CD14-positive monocyte (primary cell): Measurements from ENCODE around the gene SNIP1. TPM values are rescaled to one million over a fixed set of nuclear protein-coding genes. Genes with fewer than 3 reads are reported as not detected.
A peak's percentile ranks its signal among the peaks of the same experiment; 100 is the strongest.

Source experiments
- DNase-seq, 3 donors: peaks; one replicate each; pipeline ENCODE4 v3.0.0-alpha.2; 2011 to 2022
- H2AFZ ChIP-seq: 2 replicates; pipeline ENCODE4 v1.6.0; 2012; ENCODE audit warnings: mild to moderate bottlenecking, low read depth, low read length, inconsistent platforms; ENCODE audit not compliant: insufficient read depth, poor library complexity, severe bottlenecking
- H3K27ac ChIP-seq, 2 donors: 1 replicate in 1 of 2; 2 replicates in 1 of 2; pipeline ENCODE4 v1.5.1; 2012 to 2013; ENCODE audit warnings: low read length in 2 of 2, control low read depth in 1 of 2, inconsistent platforms in 1 of 2, low read depth in 1 of 2, mild to moderate bottlenecking in 1 of 2
- H3K27me3 ChIP-seq, 2 donors: one replicate each; pipeline versions ENCODE4 v1.6.0 to v1.6.1; 2011 to 2013; ENCODE audit warnings: low read length in 2 of 2; ENCODE audit not compliant: control insufficient read depth in 2 of 2, insufficient read depth in 2 of 2
- H3K36me3 ChIP-seq, 2 donors: replicated peaks in 1 of 2; 1 replicate in 1 of 2; 2 replicates in 1 of 2; pipeline versions ENCODE4 v1.5.1 to v1.6.1; 2012 to 2013; ENCODE audit warnings: low read length in 2 of 2, control low read depth in 1 of 2, inconsistent platforms in 1 of 2, mild to moderate bottlenecking in 1 of 2; ENCODE audit not compliant: insufficient read depth in 2 of 2, control insufficient read depth in 1 of 2
- H3K4me1 ChIP-seq, 2 donors: 1 replicate in 1 of 2; 2 replicates in 1 of 2; pipeline versions ENCODE4 v1.5.1 to v1.6.1; 2012 to 2013; ENCODE audit warnings: low read length in 2 of 2, control low read depth in 1 of 2, inconsistent platforms in 1 of 2, mild to moderate bottlenecking in 1 of 2, moderate library complexity in 1 of 2; ENCODE audit not compliant: insufficient read depth in 2 of 2, control insufficient read depth in 1 of 2
- H3K4me2 ChIP-seq: replicated peaks from 2 replicates; pipeline ENCODE3; 2012; ENCODE audit warnings: low read length, moderate library complexity, mild to moderate bottlenecking; ENCODE audit not compliant: poor library complexity, severe bottlenecking; ENCODE audit errors: extremely low read depth
- H3K4me3 ChIP-seq, 3 experiments: fragments of 200-600 bp in 1 of 3; sonication (generic) in 1 of 3; replicated peaks in 1 of 3; 1 replicate in 2 of 3; 2 replicates in 1 of 3; pipeline ENCODE4 v1.5.1; 2011 to 2013; ENCODE audit warnings: low read length in 3 of 3, mild to moderate bottlenecking in 3 of 3, control low read depth in 2 of 3, low read depth in 2 of 3, inconsistent platforms in 1 of 3, moderate library complexity in 1 of 3
- H3K79me2 ChIP-seq: 2 replicates; pipeline ENCODE4 v1.6.0; 2012; ENCODE audit warnings: mild to moderate bottlenecking, control low read depth, inconsistent platforms, low read length, moderate library complexity; ENCODE audit not compliant: insufficient read depth
- H3K9ac ChIP-seq: 2 replicates; pipeline ENCODE4 v1.6.0; 2017; ENCODE audit warnings: low read length, mild to moderate bottlenecking; ENCODE audit not compliant: insufficient read depth, poor library complexity, severe bottlenecking
- H3K9me3 ChIP-seq, 2 donors: replicated peaks in 1 of 2; 1 replicate in 1 of 2; 2 replicates in 1 of 2; pipeline versions ENCODE4 v1.5.1 to v1.6.1; 2012 to 2013; ENCODE audit warnings: low read length in 2 of 2, control low read depth in 1 of 2; ENCODE audit not compliant: control insufficient read depth in 1 of 2, insufficient read depth in 1 of 2
- H4K20me1 ChIP-seq: 2 replicates; pipeline ENCODE4 v1.6.0; 2012; ENCODE audit warnings: mild to moderate bottlenecking, low read length, control low read depth, moderate library complexity; ENCODE audit not compliant: insufficient read depth
- H3K27ac Mint-ChIP-seq, 7 donors: one replicate each; pipeline ENCODE4 v1.8.0; 2020; ENCODE audit warnings: mild to moderate bottlenecking in 7 of 7, mixed read lengths in 7 of 7, moderate library complexity in 6 of 7, inconsistent platforms in 2 of 7
- H3K27me3 Mint-ChIP-seq, 3 donors: one replicate each; pipeline ENCODE4 v1.8.0; 2021 to 2022; ENCODE audit warnings: low read depth in 3 of 3, mild to moderate bottlenecking in 3 of 3, mixed read lengths in 3 of 3, moderate library complexity in 3 of 3, inconsistent platforms in 1 of 3
- H3K36me3 Mint-ChIP-seq, 2 donors: one replicate each; pipeline ENCODE4 v1.8.0; 2020; ENCODE audit warnings: mixed read lengths in 2 of 2, inconsistent platforms in 1 of 2, mild to moderate bottlenecking in 1 of 2
- H3K4me1 Mint-ChIP-seq: one replicate; pipeline ENCODE4 v1.8.0; 2020; ENCODE audit warnings: mild to moderate bottlenecking, mixed read lengths
- H3K4me3 Mint-ChIP-seq, 2 donors: one replicate each; pipeline ENCODE4 v1.8.0; 2020; ENCODE audit warnings: mild to moderate bottlenecking in 2 of 2, mixed read lengths in 2 of 2, moderate library complexity in 1 of 2
- H3K9me3 Mint-ChIP-seq, 7 donors: one replicate each; pipeline ENCODE4 v1.8.0; 2020 to 2022; ENCODE audit warnings: mixed read lengths in 7 of 7, mild to moderate bottlenecking in 6 of 7, moderate library complexity in 6 of 7, inconsistent platforms in 2 of 7
- WGBS: methylation state at CpG from one replicate; pipeline ENCODE4 v1.1.5; 2013; ENCODE audit warnings: missing lambda C conversion rate; ENCODE audit not compliant: insufficient coverage; 5-methylcytosine and 5-hydroxymethylcytosine counted together
- intact Hi-C, 2 donors: fragments of 100-400 bp; cut with micrococcal nuclease; formaldehyde crosslinking; loops; one replicate each; pipeline versions ENCODE4 v1.15.0 to v1.15.1; 2023
- polyA plus RNA-seq, 3 donors: library from polyadenylated mRNA; depleted of rRNA in 1 of 3; unstranded in 2 of 3; stranded (reverse) in 1 of 3; fragments of 300-500 nt in 2 of 3; fragments of >200 nt in 1 of 3; fragmentation: Illumina TruSeq in 2 of 3; gene quantifications; 1 replicate in 2 of 3; 2 replicates in 1 of 3; pipeline ENCODE4 v1.2.3, GENCODE V29; 2012 to 2021
- TF ChIP-seq, protein P1 (sequence below): fragments of 200-600 bp; IDR thresholded peaks from one replicate; pipeline ENCODE4 v1.8.0; 2022; ENCODE audit warnings: antibody characterized with exemption, mild to moderate bottlenecking

Gene SNIP1
- polyA plus RNA-seq, 3 donors: 1.6 to 6.8 (median 3.3) TPM

DNA sequence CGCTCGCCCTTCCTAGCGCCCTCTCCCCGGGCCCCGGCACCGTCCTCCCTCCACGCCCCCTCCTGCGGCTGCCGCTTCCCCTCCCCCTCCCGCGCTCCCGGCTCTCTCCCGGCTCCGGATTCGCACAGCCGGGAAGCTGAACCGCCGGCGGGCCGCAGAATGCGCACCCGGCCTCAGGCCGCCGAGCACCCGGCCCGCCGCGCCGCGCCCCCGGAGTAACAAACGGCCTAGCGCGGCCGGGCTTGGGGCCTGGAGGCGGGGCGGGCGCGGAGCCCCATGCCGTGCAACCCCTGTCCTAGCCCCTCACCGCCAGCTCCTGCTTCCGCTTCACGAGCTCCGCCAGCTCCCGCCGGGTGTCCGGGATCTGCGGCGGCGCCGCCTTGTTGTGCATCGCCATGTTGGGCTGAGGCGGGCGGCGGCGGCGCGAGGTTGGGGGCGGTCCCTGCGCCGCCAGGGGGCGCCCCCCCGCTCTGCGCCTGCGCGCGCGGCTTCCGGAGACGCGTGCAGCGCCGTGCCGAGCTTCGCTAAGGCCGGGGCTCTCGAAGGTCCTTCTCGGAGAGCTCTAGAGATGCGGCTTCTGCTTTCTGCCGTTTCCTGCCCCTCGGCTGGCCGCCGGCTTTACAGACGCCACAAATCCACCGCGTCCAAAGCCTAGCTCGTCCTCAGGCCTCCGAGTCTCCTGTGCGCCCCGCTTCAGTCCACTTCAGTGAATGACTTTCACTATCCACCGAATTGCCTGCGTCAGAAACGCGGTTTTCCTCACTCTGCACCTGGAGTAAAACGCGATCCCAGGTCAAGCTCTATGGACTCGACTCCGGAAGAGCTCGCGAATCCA is 39.5 kb downstream of the SNIP1 start, which contains the start of gene MEAF6:
Gene MEAF6, minus strand, starts transcription at position 417 of the 835 bp plus-strand sequence. Its CDS starts 20 bp downstream, at position 397.
- no peaks in the 10 kb centered on the region for H3K9me3 ChIP-seq
- Mint-ChIP-seq H3K9me3 (peaks cover 0 to 3% (median 0%) of the 10 kb centered on the region in 7 donors), H3K27me3 (peaks cover 1 to 4% (median 2%) of the 10 kb centered on the region in 3 donors), H3K4me3 (peak within 1 kb of the TSS; percentile 96 to 98), H3K27ac (peak within 1 kb of the TSS; percentile 94 to 99 (median 98)), H3K36me3 (peaks cover 21 to 27% of the 10 kb centered on the region in 2 donors), H3K4me1 (peaks cover 23% of the 10 kb centered on the region)
- peak within 1 kb of the TSS; percentile 86 for H3K4me2 ChIP-seq
- H3K4me1 ChIP-seq: peaks cover 17 to 21% of the 10 kb centered on the region in 2 donors
- H3K9ac ChIP-seq: peak within 1 kb of the TSS; percentile 80
- peak; percentile 79 to 89 (median 87) for DNase-seq
- H2AFZ ChIP-seq: peak within 1 kb of the TSS; percentile 95
- WGBS: under 1% methylated on average over 97 of the region's 100 CpGs
- TF ChIP-seq, protein P1, sequence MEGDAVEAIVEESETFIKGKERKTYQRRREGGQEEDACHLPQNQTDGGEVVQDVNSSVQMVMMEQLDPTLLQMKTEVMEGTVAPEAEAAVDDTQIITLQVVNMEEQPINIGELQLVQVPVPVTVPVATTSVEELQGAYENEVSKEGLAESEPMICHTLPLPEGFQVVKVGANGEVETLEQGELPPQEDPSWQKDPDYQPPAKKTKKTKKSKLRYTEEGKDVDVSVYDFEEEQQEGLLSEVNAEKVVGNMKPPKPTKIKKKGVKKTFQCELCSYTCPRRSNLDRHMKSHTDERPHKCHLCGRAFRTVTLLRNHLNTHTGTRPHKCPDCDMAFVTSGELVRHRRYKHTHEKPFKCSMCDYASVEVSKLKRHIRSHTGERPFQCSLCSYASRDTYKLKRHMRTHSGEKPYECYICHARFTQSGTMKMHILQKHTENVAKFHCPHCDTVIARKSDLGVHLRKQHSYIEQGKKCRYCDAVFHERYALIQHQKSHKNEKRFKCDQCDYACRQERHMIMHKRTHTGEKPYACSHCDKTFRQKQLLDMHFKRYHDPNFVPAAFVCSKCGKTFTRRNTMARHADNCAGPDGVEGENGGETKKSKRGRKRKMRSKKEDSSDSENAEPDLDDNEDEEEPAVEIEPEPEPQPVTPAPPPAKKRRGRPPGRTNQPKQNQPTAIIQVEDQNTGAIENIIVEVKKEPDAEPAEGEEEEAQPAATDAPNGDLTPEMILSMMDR: peak; percentile 95
- H3K36me3 ChIP-seq: peaks cover 13 to 21% of the 10 kb centered on the region in 2 donors
- H3K4me3 ChIP-seq: peak within 1 kb of the TSS; percentile 57 to 90 (median 83)
- no peaks in the 10 kb centered on the region for H3K27me3 ChIP-seq
- H4K20me1 ChIP-seq: peaks cover 6% of the 10 kb centered on the region
- H3K27ac ChIP-seq: peak within 1 kb of the TSS; percentile 95 to 96
- H3K79me2 ChIP-seq: peaks cover 22% of the 10 kb centered on the region
- intact Hi-C loops: loop anchor here in 1 of 2 donors (5.0 kb wide), 1 partner anchor 38 kb away; the partner anchor contains the start of gene SNIP1

DNA sequence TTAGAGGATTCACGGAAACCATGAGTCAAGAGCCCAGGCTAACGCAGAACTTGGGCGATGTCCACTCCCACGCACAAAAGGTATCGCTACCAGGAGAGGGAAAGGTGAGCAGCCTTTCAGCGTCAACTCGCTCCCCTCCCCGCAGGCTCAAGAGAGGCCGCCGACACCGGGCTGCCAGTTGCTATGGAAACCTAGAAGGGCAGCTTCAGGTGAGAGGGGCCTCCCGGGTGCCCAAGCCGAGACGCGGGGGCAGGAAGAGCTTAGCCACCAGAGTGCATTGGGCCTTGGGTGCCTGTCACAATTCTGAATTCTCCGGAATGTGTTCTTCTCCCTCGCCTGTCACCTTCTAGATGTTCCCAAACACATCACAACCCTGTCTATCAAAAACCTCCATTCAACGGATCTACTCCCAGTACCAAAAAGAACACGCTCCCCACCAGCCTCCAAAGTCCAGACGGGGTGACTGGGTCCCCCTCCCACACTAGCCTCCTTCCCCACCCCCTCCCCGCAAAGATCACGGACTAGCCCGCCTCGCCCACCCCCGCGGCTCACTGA is 40.2 kb downstream of the SNIP1 start:
- Histone ChIP-seq H2AFZ (peak overlapping the region; percentile 95), H3K4me3 (peak overlapping the region; percentile 57 to 90 (median 83)), H3K27ac (peak overlapping the region in 1 of 2 donors; percentile 96), H3K4me1 (peaks cover 17 to 21% of the 10 kb centered on the region in 2 donors), H3K9ac (peak overlapping the region; percentile 80), H3K27me3 (no peaks in the 10 kb centered on the region), H4K20me1 (peaks cover 6% of the 10 kb centered on the region), H3K36me3 (peaks cover 18 to 27% of the 10 kb centered on the region in 2 donors), H3K4me2 (peak overlapping the region; percentile 86), H3K9me3 (no peaks in the 10 kb centered on the region), H3K79me2 (peaks cover 22% of the 10 kb centered on the region)
- intact Hi-C loops: loop anchor here in 1 of 2 donors (5.0 kb wide), 1 partner anchor 38 kb away; the partner anchor contains the start of gene SNIP1
- H3K4me3 Mint-ChIP-seq: peak overlapping the region; percentile 96 to 98
- peaks cover 27 to 33% of the 10 kb centered on the region in 2 donors for H3K36me3 Mint-ChIP-seq
- H3K4me1 Mint-ChIP-seq: peaks cover 24% of the 10 kb centered on the region
- TF ChIP-seq, protein P1: no peak
- H3K9me3 Mint-ChIP-seq: peaks cover 0 to under 1% (median 0%) of the 10 kb centered on the region in 7 donors
- 9% methylated on average over 19 of the region's 26 CpGs for WGBS
- peaks cover 1 to 2% (median 2%) of the 10 kb centered on the region in 3 donors for H3K27me3 Mint-ChIP-seq
- DNase-seq: peak in 1 of 3 donors; percentile 14
- peak overlapping the region in 6 of 7 donors; percentile 69 to 90 (median 82) for H3K27ac Mint-ChIP-seq
